Vagina (tissue), 2 donors: ENCODE results near the gene DNAH1.

ENCODE experiments used
- POLR2A ChIP-seq, 2 donors: fragments of 450-650 bp; IDR thresholded peaks; one replicate each; pipeline ENCODE4 v1.6.1; 2017; ENCODE audit warnings: antibody characterized with exemption in 2 of 2, mild to moderate bottlenecking in 2 of 2, moderate library complexity in 2 of 2
- POLR2AphosphoS5 ChIP-seq, 2 donors: sonication (generic); formaldehyde crosslinking; IDR thresholded peaks; one replicate each; pipeline ENCODE4 v1.9.0; 2017; ENCODE audit warnings: antibody characterized with exemption in 2 of 2, mild to moderate bottlenecking in 2 of 2, low read depth in 1 of 2; ENCODE audit not compliant: insufficient read depth in 1 of 2
- TF ChIP-seq, protein P1 (sequence below), 3 experiments: fragments of 450-650 bp in 2 of 3; fragments of 200-600 bp in 1 of 3; sonication (generic) in 1 of 3; IDR thresholded peaks; one replicate each; pipeline ENCODE4 v1.5.1; 2017 to 2019; ENCODE audit warnings: antibody characterized with exemption in 3 of 3, mild to moderate bottlenecking in 2 of 3, moderate library complexity in 2 of 3

- TF ChIP-seq, protein P1, sequence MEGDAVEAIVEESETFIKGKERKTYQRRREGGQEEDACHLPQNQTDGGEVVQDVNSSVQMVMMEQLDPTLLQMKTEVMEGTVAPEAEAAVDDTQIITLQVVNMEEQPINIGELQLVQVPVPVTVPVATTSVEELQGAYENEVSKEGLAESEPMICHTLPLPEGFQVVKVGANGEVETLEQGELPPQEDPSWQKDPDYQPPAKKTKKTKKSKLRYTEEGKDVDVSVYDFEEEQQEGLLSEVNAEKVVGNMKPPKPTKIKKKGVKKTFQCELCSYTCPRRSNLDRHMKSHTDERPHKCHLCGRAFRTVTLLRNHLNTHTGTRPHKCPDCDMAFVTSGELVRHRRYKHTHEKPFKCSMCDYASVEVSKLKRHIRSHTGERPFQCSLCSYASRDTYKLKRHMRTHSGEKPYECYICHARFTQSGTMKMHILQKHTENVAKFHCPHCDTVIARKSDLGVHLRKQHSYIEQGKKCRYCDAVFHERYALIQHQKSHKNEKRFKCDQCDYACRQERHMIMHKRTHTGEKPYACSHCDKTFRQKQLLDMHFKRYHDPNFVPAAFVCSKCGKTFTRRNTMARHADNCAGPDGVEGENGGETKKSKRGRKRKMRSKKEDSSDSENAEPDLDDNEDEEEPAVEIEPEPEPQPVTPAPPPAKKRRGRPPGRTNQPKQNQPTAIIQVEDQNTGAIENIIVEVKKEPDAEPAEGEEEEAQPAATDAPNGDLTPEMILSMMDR (IDR thresholded peaks at IDR 0.05) = no peak
- TF ChIP-seq POLR2AphosphoS5 (IDR thresholded peaks at IDR 0.05; ENCODE audit: insufficient read depth in 1 of 2, low read depth in 1 of 2) = no peak
- TF ChIP-seq POLR2A (IDR thresholded peaks at IDR 0.05) = no peak
Measured at GRCh38 chr3:52299879-52300611, 16.1 kb upstream of the DNAH1 start.
